Measurements from ENCODE around the gene MYL7.

Gene MYL7

GRCh38 chr7:44110719-44111635, 30.2 kb downstream of the MYL7 start:
- DNase-seq: no peak

DNA sequence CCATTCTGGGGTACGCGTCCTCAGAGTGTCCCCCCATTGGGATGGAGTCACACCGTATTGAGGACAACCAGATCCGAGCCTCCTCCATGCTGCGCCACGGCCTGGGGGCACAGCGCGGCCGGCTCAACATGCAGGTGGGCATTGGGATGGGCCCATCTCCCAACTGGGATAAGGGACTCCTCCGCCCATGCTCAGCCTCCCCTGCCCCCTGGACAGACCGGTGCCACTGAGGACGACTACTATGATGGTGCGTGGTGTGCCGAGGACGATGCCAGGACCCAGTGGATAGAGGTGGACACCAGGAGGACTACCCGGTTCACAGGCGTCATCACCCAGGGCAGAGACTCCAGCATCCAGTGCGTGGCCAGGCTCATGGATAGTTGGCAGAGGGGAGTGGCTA, 31.1 kb downstream of the MYL7 start:
- DNase-seq: no peak

DNA sequence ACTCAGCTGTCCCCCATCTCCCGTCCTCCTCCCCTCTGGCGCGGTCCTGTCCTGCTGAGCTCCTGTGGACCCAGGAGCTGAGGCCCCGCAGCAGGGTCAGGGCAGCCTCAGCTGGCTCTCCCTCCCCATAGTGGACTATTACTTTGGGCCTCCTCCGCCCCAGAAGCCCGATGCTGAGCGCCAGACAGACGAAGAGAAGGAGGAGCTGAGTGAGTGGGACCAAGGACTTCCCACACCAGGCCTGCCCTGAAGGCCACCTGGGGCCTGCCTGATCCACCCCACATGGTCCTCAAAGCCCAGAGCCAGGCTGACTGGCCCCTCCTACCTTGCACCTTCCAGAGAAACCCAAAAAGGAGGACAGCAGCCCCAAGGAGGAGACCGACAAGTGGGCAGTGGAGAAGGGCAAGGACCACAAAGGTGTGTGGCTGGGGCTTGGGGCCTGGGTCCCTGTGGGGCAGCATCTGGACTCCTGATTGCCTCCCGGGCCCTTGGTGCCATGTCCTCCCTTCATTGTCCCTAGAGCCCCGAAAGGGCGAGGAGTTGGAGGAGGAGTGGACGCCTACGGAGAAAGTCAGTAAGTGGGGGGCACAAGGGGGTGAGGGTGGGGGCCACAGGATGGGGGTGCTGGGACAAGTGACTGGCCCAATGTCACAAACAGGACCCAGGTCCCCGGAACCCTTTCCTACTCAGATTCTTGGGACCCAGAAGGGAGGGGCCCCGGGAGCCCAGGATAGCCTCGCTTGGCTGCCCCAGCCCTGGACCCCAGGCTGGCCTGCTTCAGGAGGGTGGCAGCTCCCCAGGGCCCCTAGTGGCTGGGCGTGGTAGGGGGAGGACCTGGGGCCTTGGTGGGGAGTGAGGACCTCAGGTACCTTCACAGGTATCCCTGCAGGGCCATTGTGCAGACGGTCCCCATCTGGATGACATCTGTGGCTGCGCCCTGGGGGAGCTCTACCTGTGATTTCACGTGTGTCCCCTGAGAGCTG, 32.1 kb downstream of the MYL7 start:
- DNase-seq: no peak

- no peak for DNase-seq
Measured at GRCh38 chr7:44107961-44108767, 33.0 kb downstream of the MYL7 start.

DNA sequence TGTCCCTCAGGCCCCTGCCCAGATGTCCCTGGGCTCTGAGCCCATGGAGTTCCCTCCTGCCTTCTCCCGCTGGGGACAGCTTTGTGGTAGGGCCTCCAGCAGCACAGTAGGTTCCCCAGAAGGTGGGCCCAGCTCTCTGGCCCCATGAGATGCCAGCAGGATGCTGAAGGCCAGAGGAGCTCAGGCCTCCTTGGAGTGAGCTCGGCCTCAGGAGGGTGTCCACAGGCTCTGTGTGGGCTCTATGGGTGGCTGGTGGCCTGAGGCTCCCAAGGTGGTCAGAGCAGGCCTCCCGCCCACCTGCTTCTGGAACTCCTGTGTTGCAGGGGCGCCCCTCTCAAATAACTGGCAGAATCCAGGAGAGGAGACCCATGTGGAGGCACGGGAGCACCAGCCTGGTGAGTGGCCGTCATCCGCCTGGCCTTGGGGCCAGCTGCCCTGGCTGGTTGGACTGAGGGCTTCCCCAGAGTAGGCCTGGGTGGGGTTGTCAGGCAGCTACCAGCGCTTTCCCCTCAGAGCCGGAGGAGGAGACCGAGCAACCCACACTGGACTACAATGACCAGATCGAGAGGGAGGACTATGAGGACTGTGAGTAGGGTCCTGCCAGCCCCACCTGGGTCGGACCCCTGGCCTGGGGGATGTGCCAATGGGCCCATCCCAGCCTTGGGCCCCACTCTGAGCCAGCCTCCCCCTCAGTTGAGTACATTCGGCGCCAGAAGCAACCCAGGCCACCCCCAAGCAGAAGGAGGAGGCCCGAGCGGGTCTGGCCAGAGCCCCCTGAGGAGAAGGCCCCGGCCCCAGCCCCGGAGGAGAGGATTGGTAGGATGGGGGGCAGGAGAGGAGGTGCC, 33.8 kb downstream of the MYL7 start:
- DNase-seq: no peak

DNA sequence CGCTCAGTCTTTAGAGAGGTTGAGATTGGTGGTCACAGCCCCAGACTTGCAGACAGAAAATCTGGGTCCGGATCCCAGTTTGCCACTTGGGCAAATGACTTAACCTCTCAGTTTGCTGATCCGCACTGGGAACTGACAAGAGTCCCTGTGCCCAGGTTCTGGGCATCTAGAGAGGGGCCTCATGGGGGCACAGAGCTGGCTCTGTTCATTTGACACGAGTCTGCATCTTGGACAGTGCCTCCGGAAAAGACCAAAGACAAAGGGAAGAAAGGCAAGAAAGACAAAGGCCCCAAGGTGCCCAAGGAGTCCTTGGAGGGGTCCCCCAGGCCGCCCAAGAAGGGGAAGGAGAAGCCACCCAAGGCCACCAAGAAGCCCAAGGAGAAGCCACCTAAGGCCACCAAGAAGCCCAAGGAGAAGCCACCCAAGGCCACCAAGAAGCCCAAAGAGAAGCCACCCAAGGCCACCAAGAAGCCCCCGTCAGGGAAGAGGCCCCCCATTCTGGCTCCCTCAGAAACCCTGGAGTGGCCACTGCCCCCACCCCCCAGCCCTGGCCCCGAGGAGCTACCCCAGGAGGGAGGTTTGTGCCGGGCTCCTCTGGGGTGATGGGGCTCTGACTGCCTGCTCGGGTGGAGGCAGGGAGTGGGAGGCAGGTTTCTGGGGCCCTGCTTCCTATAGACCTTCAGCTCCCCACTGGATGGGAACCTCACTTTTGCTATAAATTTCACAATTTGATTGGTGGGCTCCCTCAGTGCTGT, 34.6 kb downstream of the MYL7 start:
- no peak for DNase-seq

GRCh38 chr7:44105832-44106231, 35.3 kb downstream of the MYL7 start:
- DNase-seq: no peak

DNA sequence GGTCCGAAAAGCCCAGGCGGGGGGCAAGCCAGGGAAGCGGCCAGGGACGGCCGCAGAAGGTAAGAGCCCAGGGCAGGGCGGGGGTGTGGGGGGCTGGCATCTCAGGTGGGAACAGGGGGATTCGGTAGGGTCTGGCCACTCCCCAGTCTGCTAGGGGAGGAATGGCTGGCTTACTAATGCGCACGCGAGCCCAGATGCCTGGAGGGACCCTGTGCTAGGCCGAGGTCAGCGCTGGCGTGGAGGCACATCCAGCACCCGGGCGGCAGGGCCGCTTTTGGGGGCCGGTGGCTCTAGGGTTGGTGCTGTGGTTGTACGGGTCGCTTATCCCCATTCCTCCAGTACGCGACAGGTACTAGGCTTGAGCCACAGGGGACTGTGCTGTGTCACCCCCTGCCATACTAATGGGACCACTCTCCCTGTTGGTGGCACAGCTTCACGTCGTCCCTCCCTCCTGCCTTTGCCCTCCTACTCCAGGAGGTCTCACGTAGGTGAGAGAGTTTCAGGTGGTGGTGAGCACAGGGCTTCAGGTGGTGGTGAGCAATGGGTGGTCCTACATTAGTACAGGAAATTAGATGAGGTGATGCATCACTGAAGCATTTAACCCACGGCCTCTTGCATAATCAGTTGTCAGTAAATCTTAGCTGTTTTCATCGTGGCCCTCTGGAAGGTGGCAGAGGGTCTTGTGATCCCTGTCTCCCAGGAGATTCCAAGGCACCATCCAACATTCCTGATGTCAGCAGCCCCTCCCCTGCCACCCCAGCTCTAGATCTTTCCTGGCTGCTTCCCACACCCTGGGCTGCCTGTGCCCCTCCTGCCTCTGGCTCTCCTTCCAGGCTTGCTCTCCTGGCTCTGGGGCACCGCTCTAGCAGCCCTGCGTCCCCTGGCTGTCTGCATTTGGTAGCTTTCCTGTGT, 36.0 kb downstream of the MYL7 start:
- DNase-seq: no peak

- no peak for DNase-seq
Measured at GRCh38 chr7:44103923-44104859, 36.9 kb downstream of the MYL7 start, which contains the start of gene AEBP1. TSS of gene AEBP1 (plus strand) at chr7:44104345. CDS start at chr7:44104666, 321 bp downstream.

GRCh38 chr7:44103566-44103922, 37.6 kb downstream of the MYL7 start:
- no peak for DNase-seq

GRCh38 chr7:44102846-44103565, 38.1 kb downstream of the MYL7 start:
- no peak for DNase-seq

DNA sequence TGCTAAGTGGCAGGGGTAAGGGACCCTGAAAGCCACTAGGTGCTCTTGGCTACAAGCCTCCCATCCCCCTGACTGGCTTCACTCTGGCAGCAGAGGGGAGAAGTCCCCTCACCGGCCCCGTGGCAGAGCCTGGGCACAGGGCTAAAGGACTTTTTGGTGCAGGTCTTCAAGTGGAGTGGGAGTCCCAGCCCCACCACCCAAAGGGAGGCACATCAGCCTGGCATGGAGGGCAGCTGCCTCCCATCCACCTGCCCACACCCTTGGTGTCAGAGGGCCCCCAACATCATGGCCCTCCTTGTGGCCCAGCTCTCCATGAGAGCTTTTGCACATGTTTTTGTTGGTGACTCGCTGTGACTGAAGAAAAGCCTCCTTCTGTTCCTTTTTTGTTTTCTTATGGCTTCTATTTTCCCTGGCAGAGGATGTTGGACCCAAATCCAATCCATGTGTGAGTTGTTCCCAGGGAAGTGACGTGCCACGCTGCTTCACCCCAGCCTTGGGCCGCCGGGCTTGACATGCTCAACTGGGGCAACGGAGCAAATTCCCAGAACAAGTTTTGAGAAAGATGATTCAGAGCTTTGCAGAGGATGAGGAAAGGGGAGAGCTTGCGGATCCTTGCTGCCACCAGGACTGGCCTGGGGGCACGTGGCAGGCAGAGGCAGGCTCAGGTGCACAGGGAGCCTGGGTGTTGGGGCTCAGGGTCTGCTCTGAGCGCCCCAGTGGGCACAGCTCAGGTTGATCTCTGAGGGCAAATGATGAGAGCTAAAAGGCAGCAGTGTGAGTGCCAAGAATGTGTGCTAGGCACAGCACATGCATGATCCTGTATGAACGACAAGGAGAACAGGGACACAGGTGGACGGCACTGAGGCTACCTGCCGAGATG, 38.9 kb downstream of the MYL7 start:
- DNase-seq: no peak

DNA sequence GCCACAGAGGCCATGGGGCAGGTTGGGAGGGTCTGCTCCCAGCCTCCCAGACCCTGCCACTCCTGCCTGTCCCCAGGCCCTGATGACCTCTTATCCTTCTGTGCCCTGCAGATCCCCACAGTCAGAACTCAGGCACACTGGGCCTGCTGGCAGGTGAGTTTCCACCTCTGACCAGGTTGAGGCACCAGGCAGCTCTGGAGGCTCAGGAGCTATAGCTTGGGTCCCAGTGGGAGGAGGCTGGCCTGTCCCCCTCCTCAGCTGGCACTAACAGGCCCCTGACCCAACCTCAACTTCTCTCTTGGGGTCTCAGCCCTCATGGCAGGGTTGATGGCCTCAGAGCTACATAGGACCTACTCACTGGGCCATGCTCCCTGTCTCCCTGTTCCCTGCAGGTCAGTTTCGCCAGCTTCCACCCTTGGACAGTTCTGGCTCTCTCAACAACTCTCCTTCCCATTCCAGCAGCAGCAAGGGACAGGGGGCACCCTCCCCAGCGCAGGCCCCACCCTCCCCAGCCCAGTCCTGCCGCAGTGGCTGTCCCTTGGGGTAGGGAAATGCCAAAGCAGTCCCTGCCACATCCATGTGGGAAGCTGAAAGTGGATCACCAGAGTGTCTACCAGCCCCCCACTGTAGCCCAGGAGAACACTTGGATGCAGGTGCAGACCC, 39.7 kb downstream of the MYL7 start:
- DNase-seq: no peak

DNA sequence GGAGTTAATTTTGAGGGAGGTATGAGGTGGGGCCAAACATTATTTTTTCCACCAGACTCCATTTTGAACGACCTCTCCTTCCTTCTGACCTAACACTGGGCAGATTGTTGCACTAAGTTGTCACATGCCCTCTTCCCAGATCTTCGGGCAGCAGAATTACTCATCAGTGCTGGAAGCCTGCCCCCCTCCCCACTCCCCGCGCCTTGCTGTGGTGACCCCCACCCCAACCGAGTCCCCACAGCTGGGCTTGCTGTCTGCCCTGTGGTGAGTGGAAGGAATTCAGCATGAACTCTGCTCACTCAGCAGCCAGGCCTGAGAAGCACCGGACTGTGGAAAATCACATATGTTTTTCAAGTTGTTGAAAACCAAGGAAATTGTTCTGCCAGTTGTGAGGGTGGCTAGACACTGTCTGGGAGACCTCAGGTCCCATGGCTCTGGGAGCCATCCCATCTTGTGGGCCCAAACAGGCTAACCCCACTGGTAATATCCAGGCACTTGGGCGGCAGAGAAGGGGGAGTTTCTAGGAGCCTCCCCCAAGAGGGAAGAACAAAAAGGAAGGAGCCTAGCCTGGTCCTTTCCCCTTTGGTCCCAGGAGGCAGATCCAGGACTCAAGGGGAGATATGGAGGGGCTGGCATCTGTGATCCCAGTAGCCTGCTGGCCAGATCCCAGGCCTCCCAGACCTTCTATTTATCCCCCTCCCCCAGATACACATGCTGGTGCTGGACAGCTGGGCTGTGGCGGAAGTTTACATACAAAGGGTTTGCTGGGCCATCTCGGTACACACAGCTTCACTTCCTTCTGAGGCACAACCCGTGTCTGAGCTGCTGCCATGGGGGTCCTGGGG, 40.5 kb downstream of the MYL7 start:
- DNase-seq: no peak

- DNase-seq: no peak
Measured at GRCh38 chr7:44099669-44100068, 41.5 kb downstream of the MYL7 start.
